GM18861 (cell line): ENCODE data around the gene NRIP3.

Source experiments
- ATAC-seq: cut with Tn5 transposase; IDR thresholded peaks from one replicate; pipeline ENCODE4 v1.9.1; 2021; ENCODE audit not compliant: unreplicated experiment

The NRIP3 gene

GRCh38 chr11:8933931-8934330 is 69.9 kb downstream of the NRIP3 start:
- no peak for ATAC-seq

- no peak for ATAC-seq
Observed at GRCh38 chr11:8932564-8933180, 71.1 kb downstream of the NRIP3 start, which contains the start of gene C11orf16. Gene C11orf16, minus strand, starts transcription at chr11:8932947. Its CDS starts 639 bp downstream, at chr11:8932308.
